Superior temporal gyrus (tissue), 1 donor: ENCODE measurements around the gene MIPEP.
"Not testable (repeated sequence)": the region's sequence is repeated elsewhere in the genome, so short reads cannot be mapped to it uniquely, and the experiment has no call there.

Source experiments
- DNase-seq: peaks from one replicate; pipeline ENCODE4 v3.0.0-alpha.2; 2016; ENCODE audit errors: extremely low spot score

MIPEP gene

DNA sequence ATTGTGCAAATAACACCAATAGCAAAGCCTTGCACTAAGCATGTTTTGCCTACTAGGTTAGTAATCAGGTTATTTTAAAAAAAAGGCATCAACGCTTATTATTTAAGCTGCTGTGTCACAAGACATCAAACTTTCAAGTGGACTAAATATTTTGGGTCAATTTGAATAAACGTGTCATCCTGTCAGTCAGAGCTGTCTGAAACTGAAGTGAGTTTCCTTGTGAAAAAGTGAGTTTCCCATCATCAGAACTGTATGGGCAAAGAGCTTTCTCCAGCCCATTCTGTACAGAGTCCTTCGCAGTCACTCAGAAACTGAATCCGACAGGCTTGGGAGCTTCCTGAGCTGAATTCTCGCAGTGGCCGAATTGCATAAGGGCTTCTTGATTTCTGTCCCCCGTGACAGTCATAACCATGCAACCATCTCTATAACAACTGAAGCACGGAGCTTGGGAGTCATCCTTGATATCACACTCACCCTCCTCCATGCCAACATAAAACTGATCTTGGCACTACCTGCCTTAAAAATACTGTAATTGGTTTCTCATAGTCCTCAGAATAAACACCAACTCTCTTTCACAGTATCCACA lies 139.8 kb downstream of the MIPEP start:
- no peak for DNase-seq

DNA sequence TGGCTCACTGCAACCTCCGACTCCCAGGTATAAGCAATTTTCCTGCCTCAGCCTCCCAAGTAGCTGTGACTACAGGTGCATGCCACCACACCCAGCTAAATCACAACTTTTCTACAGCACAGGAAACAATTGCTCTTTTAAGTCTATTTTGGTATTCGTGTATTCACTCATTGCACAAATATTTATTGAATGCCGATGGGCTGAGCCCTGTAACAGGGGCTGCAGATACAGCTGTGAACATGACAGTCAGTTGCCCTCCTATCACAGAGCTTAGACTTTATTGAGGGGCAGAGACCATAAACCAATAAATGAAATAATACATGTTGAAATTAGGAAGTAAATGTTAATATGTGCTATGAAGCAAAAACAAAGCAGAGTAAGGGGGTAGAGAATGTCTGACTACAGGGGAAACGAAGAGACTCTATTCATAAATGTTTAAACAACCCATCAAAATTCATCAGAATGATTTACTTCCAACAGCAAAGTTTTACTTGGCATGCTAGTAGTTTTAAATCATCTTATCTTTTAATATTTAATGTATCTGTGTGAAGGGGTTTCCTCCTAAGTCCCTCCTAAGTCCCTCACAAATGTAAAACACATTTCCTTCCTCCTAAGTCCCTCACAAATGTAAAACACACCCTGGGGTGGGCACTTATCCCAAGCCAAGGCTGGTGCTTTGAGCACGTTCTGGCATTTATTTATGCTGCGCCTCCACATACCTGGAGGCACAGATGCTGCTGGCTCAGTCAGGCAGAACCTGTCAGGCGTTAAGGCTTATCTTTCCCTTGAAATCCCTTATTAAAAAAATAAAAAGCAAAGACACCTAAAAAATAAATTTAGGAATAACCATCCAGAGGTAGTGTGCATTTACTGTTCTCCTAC lies 140.8 kb downstream of the MIPEP start:
- DNase-seq: no peak

- not testable (repeated sequence) for DNase-seq
These were observed 143.1 kb downstream of the MIPEP start for GRCh38 chr13:23746141-23746540.

DNA sequence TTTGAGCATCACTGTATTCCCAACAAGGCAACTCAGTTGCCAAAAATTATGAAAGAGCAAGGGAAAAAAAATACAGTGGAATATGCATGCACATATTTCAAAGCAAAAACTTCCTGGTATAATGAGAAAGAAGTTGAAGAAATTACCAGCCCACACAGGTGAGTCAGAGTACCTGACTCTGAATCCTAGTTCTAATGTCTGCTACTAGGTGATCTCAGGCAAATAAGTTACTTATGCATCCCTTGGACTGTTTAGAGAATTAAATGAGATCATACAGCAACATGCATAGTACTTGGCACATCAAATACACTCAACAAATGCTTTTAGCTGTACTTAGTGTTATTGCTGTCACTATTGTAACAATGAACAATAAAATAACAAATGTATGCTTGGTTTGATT lies 144.9 kb downstream of the MIPEP start:
- DNase-seq: no peak

GRCh38 chr13:23743278-23744076 lies 145.7 kb downstream of the MIPEP start:
- DNase-seq: no peak

GRCh38 chr13:23741879-23742510 lies 147.2 kb downstream of the MIPEP start:
- no peak for DNase-seq

DNA sequence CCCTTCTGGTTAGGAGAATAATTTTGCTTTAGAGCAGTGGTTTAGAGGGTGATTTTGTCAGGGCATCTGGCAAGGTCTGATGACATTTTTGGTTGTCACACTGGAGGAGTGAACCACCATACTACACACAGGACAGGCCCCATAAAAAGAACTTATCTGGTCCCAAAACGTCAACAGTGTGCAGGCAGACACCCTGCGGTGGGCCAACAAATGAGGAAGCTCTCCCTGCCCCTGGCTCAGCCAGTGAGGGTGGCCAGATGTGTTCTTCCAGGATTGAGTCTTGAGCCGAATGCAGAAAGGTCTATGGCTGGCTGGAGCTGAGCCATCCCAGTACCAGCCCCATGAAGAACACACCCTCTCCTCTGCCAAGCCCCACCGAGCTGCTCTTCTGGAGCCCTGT lies 149.2 kb downstream of the MIPEP start:
- DNase-seq: no peak

- no peak for DNase-seq
These were observed 149.6 kb downstream of the MIPEP start for GRCh38 chr13:23739596-23739995.

DNA sequence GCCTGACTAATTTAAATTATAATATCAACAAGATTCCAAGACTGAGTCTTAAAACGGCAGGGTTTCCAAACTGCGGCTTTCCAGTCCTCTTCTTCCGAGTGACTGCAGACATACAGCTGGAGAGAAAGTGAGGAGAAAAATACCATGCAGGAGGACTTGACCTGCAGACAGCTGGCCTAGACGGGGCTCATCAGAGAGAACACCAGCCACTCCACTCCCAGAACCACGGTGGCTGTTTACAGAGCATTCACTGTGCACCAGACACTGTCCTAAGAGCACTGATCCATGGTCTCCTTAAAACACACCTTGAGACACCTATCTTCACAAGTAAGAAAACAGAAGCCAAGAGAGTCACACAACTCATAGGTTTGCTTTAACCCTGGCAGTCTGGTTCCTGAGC lies 152.7 kb downstream of the MIPEP start:
- DNase-seq: no peak

DNA sequence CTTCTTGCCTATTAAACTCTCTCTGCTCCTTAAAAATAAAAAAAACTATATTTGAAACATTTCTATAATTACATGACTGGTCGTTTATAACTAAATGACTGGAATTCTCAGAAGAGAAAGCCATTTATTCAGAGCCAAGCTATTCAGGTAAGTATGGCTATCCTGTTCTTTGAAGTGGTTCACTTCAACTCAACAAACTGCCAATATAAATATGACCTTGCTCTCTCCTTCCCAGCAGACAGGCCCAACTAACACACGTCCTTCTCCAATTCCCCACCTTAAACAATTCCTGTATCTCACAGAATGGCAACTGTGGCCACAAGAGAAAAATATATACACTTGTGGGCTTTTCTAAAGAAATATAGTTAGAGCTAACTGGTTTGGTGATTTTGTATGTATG lies 153.9 kb downstream of the MIPEP start:
- DNase-seq: no peak

DNA sequence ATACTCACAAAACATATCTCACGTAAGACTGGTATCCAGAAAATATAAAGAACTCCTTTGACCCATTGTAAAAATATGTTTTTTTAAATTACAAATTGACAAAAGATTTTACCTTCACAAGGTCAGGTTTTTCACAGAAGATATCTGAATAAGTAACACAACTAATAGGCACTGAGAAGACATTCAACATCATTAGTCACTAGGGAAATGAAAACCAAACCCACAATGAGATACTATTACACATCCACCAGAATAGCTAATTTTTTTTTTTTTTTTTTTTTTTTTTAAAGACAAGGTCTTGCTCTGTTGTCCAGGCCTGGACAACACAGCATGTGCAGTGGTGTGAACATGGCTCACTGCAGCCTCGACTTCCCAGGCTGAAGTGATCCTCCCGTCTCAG lies 157.5 kb downstream of the MIPEP start:
- DNase-seq: no peak

DNA sequence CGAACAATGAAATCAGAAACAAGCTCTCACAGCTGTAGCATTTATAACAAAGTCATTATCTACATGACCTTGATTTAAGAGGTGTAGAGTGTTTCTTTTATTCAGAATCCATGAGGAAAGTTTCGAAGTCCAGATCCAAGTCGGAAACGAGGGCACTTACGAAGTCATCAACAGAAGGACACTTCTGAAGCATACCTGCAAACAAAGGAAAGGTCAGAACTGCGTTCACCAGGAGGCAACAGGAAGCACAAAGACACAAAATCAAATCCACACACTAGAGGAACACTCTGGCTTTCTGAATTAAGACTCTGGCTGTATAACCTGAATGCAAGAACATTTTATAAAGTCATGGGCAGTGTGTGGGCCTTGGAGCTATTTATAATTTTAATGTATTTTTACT lies 158.9 kb downstream of the MIPEP start:
- no peak for DNase-seq

- no peak for DNase-seq
These were observed 159.7 kb downstream of the MIPEP start for GRCh38 chr13:23729531-23729930.

GRCh38 chr13:23728807-23729206 lies 160.4 kb downstream of the MIPEP start:
- DNase-seq: no peak

DNA sequence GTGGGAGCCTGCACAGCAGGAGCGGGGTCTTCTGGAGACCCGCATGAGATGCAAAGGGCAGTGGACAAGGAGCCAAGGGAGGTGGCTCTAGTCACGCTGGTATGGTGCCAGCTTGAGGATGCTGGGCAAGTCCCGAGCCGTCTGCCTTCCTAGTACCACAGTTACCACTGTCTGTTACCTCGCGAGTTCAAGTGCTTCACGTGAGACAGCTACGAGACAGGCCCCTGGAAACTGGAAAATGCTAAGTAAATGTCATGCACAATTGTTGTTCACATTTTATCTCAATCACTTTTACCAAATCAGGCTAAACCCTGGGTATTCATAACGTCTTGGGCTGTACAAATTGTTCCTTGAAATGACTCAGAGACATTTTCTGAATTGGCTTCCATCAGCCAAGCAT lies 163.3 kb downstream of the MIPEP start:
- no peak for DNase-seq

- no peak for DNase-seq
These were observed 164.8 kb downstream of the MIPEP start for GRCh38 chr13:23724196-23724970.

GRCh38 chr13:23723471-23723870 lies 165.7 kb downstream of the MIPEP start:
- peak; percentile 39 for DNase-seq

DNA sequence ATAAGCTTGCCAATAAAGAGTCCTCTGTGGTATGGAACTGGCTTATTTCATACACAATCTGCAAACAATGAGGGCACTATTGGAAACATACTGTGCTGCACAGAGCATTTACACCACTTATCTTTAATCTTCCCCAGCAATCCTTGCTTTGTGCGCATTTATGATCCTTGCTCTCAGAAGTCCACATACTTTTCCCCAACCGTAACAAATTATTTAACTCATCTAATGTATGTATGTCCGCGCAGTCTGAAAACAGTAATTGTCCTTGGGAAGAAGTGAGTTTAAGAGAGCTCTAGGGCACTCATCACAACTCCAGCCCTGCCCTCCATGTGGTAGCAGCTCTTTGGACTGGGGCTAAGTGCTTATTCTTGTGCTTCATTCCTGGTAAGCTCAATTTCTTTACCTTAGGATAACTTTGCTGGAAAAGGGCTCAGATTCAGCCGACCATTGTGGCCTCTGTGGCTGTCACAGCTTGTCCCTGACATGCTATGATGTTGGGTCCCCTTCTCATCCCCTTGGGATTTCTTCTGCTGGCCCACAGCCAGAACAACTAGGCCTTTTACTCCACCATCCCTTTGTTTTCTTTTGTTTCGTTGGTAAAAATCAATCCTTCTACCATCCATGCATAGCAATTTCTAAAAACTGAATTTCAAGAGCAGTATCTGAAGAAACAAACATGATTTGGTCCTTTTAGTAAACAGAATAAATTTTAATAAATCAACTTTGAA lies 166.3 kb downstream of the MIPEP start:
- no peak for DNase-seq

- no peak for DNase-seq
These were observed 170.2 kb downstream of the MIPEP start for GRCh38 chr13:23718996-23719395.

DNA sequence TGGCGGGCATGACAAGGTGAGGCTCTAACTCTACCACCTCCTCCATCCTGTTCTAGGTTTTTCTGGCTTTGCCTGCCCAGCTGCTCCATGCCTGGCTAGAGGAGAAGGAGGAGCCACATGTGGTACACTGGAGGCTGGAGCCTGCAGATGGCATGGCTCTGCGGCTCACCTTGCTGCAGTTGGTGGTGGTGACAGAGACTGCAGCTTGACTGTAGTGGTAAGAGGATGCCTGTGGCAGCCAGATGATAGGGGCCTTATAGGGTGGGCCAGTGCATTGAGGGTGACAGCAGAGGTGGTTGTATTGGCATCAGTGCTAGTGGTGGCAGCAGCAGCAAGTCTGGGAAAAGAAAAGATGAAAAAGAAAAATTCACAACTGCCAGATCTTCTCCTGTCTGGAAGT lies 172.8 kb downstream of the MIPEP start:
- no peak for DNase-seq

GRCh38 chr13:23715762-23716235 lies 173.4 kb downstream of the MIPEP start:
- DNase-seq: no peak
